Measurements from ENCODE around the gene UNC13D. TPM values are rescaled to one million over a fixed set of nuclear protein-coding genes. Genes with fewer than 3 reads are reported as not detected.
A peak's percentile ranks its signal among the peaks of the same experiment; 100 is the strongest.

Gene UNC13D
- total RNA-seq, 1 donor from 2014 or later: 6.8 TPM

GRCh38 chr17:75850928-75851692 lies 6.9 kb upstream of the UNC13D start:
- no peak overlapping the region for H3K4me3 Mint-ChIP-seq
- H3K27me3 Mint-ChIP-seq (ENCODE audit: low read depth): no peaks in the 10 kb centered on the region
- peaks cover 10% of the 10 kb centered on the region for H3K4me1 Mint-ChIP-seq
- no peaks in the 10 kb centered on the region for H3K9me3 Mint-ChIP-seq
- H3K36me3 Mint-ChIP-seq: peaks cover 16% of the 10 kb centered on the region
- DNase-seq (ENCODE audit: low spot score in 2 of 2, unreplicated experiment in 2 of 2): no peak
- H3K27ac Mint-ChIP-seq: no peak overlapping the region
- no peak for TF ChIP-seq CTCF (IDR thresholded peaks at IDR 0.05; ENCODE audit: unreplicated experiment)

GRCh38 chr17:75849724-75850123 lies 5.5 kb upstream of the UNC13D start:
- DNase-seq (ENCODE audit: low spot score in 2 of 2, unreplicated experiment in 2 of 2): no peak
- H3K36me3 Mint-ChIP-seq: peaks cover 21% of the 10 kb centered on the region
- H3K27ac Mint-ChIP-seq: no peak overlapping the region
- no peaks in the 10 kb centered on the region for H3K9me3 Mint-ChIP-seq
- no peak overlapping the region for H3K4me3 Mint-ChIP-seq
- H3K27me3 Mint-ChIP-seq (ENCODE audit: low read depth): no peaks in the 10 kb centered on the region
- no peak for TF ChIP-seq CTCF (IDR thresholded peaks at IDR 0.05; ENCODE audit: unreplicated experiment)
- peaks cover 22% of the 10 kb centered on the region for H3K4me1 Mint-ChIP-seq

GRCh38 chr17:75849279-75849646 lies 5.1 kb upstream of the UNC13D start:
- Mint-ChIP-seq H3K4me3 (no peak overlapping the region), H3K27ac (no peak overlapping the region), H3K9me3 (no peaks in the 10 kb centered on the region), H3K4me1 (peaks cover 17% of the 10 kb centered on the region), H3K27me3 (ENCODE audit: low read depth) (no peaks in the 10 kb centered on the region), H3K36me3 (peaks cover 21% of the 10 kb centered on the region)
- no peak for TF ChIP-seq CTCF (IDR thresholded peaks at IDR 0.05; ENCODE audit: unreplicated experiment)
- DNase-seq (ENCODE audit: low spot score in 2 of 2, unreplicated experiment in 2 of 2): no peak

- H3K4me1 Mint-ChIP-seq: peaks cover 17% of the 10 kb centered on the region
- peak in 1 of 2 experiments; percentile 80 for DNase-seq (ENCODE audit: low spot score in 2 of 2, unreplicated experiment in 2 of 2)
- H3K4me3 Mint-ChIP-seq: no peak overlapping the region
- H3K9me3 Mint-ChIP-seq: no peaks in the 10 kb centered on the region
- H3K27ac Mint-ChIP-seq: no peak overlapping the region
- H3K27me3 Mint-ChIP-seq (ENCODE audit: low read depth): no peaks in the 10 kb centered on the region
- peaks cover 21% of the 10 kb centered on the region for H3K36me3 Mint-ChIP-seq
- peak; percentile 72 for TF ChIP-seq CTCF (IDR thresholded peaks at IDR 0.05; ENCODE audit: unreplicated experiment)
Observed at GRCh38 chr17:75848523-75849278, 4.5 kb upstream of the UNC13D start.

GRCh38 chr17:75847614-75848522 lies 3.7 kb upstream of the UNC13D start:
- Mint-ChIP-seq H3K4me1 (peaks cover 19% of the 10 kb centered on the region), H3K27me3 (ENCODE audit: low read depth) (no peaks in the 10 kb centered on the region), H3K9me3 (no peaks in the 10 kb centered on the region), H3K27ac (no peak overlapping the region), H3K4me3 (no peak overlapping the region), H3K36me3 (peaks cover 21% of the 10 kb centered on the region)
- no peak for DNase-seq (ENCODE audit: low spot score in 2 of 2, unreplicated experiment in 2 of 2)
- no peak for TF ChIP-seq CTCF (IDR thresholded peaks at IDR 0.05; ENCODE audit: unreplicated experiment)
